ENCODE measurements around the gene NEDD4L.

NEDD4L gene

GRCh38 chr18:58054041-58054781, 10.2 kb downstream of the NEDD4L start:
- no peak for DNase-seq

- DNase-seq: no peak
These were observed 12.0 kb downstream of the NEDD4L start for GRCh38 chr18:58055890-58056558.

GRCh38 chr18:58056852-58057251, 12.8 kb downstream of the NEDD4L start:
- no peak for DNase-seq

- no peak for DNase-seq
These were observed 13.4 kb downstream of the NEDD4L start for GRCh38 chr18:58057291-58057965.

GRCh38 chr18:58058720-58059119, 14.7 kb downstream of the NEDD4L start:
- DNase-seq: no peak

GRCh38 chr18:58060254-58060653, 16.2 kb downstream of the NEDD4L start:
- no peak for DNase-seq

- no peak for DNase-seq
These were observed 17.3 kb downstream of the NEDD4L start for GRCh38 chr18:58061349-58061748.

GRCh38 chr18:58064406-58064998, 20.5 kb downstream of the NEDD4L start:
- no peak for DNase-seq

- DNase-seq: no peak
These were observed 21.9 kb downstream of the NEDD4L start for GRCh38 chr18:58065956-58066355.

- DNase-seq: no peak
These were observed 23.6 kb downstream of the NEDD4L start for GRCh38 chr18:58067601-58068000.

GRCh38 chr18:58069099-58069498, 25.1 kb downstream of the NEDD4L start:
- no peak for DNase-seq

- DNase-seq: no peak
These were observed 25.8 kb downstream of the NEDD4L start for GRCh38 chr18:58069721-58070292.

- DNase-seq: no peak
These were observed 32.0 kb downstream of the NEDD4L start for GRCh38 chr18:58076052-58076451.

- no peak for DNase-seq
These were observed 33.3 kb downstream of the NEDD4L start for GRCh38 chr18:58077329-58077728.

GRCh38 chr18:58078889-58079573, 35.0 kb downstream of the NEDD4L start:
- no peak for DNase-seq

GRCh38 chr18:58080451-58080850, 36.4 kb downstream of the NEDD4L start:
- DNase-seq: no peak

GRCh38 chr18:58087928-58088690, 44.1 kb downstream of the NEDD4L start:
- no peak for DNase-seq

GRCh38 chr18:58088691-58089065, 44.7 kb downstream of the NEDD4L start:
- no peak for DNase-seq

GRCh38 chr18:58091099-58091611, 47.1 kb downstream of the NEDD4L start:
- DNase-seq: no peak

- no peak for DNase-seq
These were observed 49.3 kb downstream of the NEDD4L start for GRCh38 chr18:58093311-58093803.

- no peak for DNase-seq
These were observed 51.2 kb downstream of the NEDD4L start for GRCh38 chr18:58095222-58095621.
